HG03520 (cell line): ENCODE results near the gene EVX1.

Experiments
- ATAC-seq: cut with Tn5 transposase; IDR thresholded peaks from one replicate; pipeline ENCODE4 v1.9.1; 2021; ENCODE audit warnings: mild to moderate bottlenecking, moderate library complexity; ENCODE audit not compliant: unreplicated experiment

EVX1 gene

GRCh38 chr7:27248427-27248806 lies 5.8 kb downstream of the EVX1 start:
- no peak for ATAC-seq

- ATAC-seq: no peak
Observed at GRCh38 chr7:27248911-27249723, 6.5 kb downstream of the EVX1 start.

- no peak for ATAC-seq
Observed at GRCh38 chr7:27249724-27250556, 7.3 kb downstream of the EVX1 start.

GRCh38 chr7:27250557-27251070 lies 8.0 kb downstream of the EVX1 start:
- no peak for ATAC-seq

GRCh38 chr7:27251136-27251651 lies 8.6 kb downstream of the EVX1 start:
- ATAC-seq: no peak

- no peak for ATAC-seq
Observed at GRCh38 chr7:27251652-27252590, 9.3 kb downstream of the EVX1 start.

GRCh38 chr7:27254625-27255024 lies 12.0 kb downstream of the EVX1 start:
- no peak for ATAC-seq

- no peak for ATAC-seq
Observed at GRCh38 chr7:27260211-27260610, 17.6 kb downstream of the EVX1 start.

- no peak for ATAC-seq
Observed at GRCh38 chr7:27262121-27262520, 19.5 kb downstream of the EVX1 start.

GRCh38 chr7:27263781-27264180 lies 21.2 kb downstream of the EVX1 start:
- ATAC-seq: no peak

- no peak for ATAC-seq
Observed at GRCh38 chr7:27269455-27269854, 26.9 kb downstream of the EVX1 start.

GRCh38 chr7:27271384-27271783 lies 28.8 kb downstream of the EVX1 start:
- ATAC-seq: no peak

GRCh38 chr7:27277628-27278027 lies 35.0 kb downstream of the EVX1 start:
- ATAC-seq: no peak

- no peak for ATAC-seq
Observed at GRCh38 chr7:27283558-27283957, 41.0 kb downstream of the EVX1 start.

GRCh38 chr7:27295236-27295635 lies 52.6 kb downstream of the EVX1 start:
- ATAC-seq: no peak

- no peak for ATAC-seq
Observed at GRCh38 chr7:27297356-27297755, 54.8 kb downstream of the EVX1 start.
